ENCODE data around the gene CD200. TPM values are rescaled to one million over a fixed set of nuclear protein-coding genes. Genes with fewer than 3 reads are reported as not detected.

Gene CD200
- total RNA-seq, 1 experiment from 2014 or later, result 46.8 TPM

DNA sequence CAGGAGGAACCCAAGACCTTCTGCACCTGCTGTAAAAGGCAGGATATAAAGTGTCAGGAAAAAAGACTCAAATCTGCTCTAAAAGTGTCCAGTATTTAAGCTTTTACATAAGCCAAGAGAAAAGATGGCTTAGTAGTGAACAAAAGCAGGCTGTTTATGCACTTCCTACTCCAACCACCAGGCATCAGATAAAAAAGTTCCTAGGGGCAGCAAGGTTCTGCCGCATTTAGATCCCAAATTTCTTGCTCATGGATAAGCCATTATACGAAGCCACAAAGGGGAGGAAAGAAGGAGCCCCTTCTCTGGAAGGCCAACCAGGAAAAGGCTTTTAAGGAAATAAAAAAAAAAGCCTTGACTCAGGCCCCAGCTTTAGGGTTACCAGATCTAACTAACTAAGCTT is 28.3 kb upstream of the CD200 start:
- CTCF ChIA-PET, result interaction anchor here (0.7 to 3.8 kb wide), 7 partner anchors 11 to 193 kb away, joined by 3 to 41 read pairs (median 10); partner anchors contain the start of genes CD200 and SLC9C1
- ATAC-seq, result no peak
- Mint-ChIP-seq H3K27ac (no peak overlapping the region), H3K4me1 (peaks cover 21% of the 10 kb centered on the region), H3K27me3 (ENCODE audit: low read depth) (no peaks in the 10 kb centered on the region), H3K36me3 (peaks cover 15% of the 10 kb centered on the region), H3K4me3 (no peak overlapping the region), H3K9me3 (peaks cover 13% of the 10 kb centered on the region)
- no peak for DNase-seq (ENCODE audit: low spot score)
- TF ChIP-seq SOX15 (CRISPR knock-in tag; IDR thresholded peaks at IDR 0.05) (no peak), IRF1 (CRISPR knock-in tag; IDR thresholded peaks at IDR 0.05) (no peak), KAT7 (CRISPR knock-in tag; IDR thresholded peaks at IDR 0.05; ENCODE audit: borderline replicate concordance) (no peak), ZNF423 (CRISPR knock-in tag; IDR thresholded peaks at IDR 0.05) (no peak), ZNF263 (CRISPR knock-in tag; IDR thresholded peaks at IDR 0.05; ENCODE audit: low read depth) (no peak), NR1H2 (CRISPR knock-in tag; IDR thresholded peaks at IDR 0.05) (no peak), CREM (CRISPR knock-in tag; IDR thresholded peaks at IDR 0.05) (no peak), RELA (CRISPR knock-in tag; IDR thresholded peaks at IDR 0.05; ENCODE audit: borderline replicate concordance) (no peak), JUN (CRISPR knock-in tag; IDR thresholded peaks at IDR 0.05) (no peak), FOXP4 (CRISPR knock-in tag; IDR thresholded peaks at IDR 0.05) (no peak), TEAD4 (CRISPR knock-in tag; IDR thresholded peaks at IDR 0.05) (no peak)
- TF ChIP-seq, protein P1, sequence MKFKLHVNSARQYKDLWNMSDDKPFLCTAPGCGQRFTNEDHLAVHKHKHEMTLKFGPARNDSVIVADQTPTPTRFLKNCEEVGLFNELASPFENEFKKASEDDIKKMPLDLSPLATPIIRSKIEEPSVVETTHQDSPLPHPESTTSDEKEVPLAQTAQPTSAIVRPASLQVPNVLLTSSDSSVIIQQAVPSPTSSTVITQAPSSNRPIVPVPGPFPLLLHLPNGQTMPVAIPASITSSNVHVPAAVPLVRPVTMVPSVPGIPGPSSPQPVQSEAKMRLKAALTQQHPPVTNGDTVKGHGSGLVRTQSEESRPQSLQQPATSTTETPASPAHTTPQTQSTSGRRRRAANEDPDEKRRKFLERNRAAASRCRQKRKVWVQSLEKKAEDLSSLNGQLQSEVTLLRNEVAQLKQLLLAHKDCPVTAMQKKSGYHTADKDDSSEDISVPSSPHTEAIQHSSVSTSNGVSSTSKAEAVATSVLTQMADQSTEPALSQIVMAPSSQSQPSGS (CRISPR knock-in tag; IDR thresholded peaks at IDR 0.05; ENCODE audit: borderline replicate concordance, low read depth), result no peak
- TF ChIP-seq, protein P2, sequence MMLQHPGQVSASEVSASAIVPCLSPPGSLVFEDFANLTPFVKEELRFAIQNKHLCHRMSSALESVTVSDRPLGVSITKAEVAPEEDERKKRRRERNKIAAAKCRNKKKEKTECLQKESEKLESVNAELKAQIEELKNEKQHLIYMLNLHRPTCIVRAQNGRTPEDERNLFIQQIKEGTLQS (CRISPR knock-in tag; conservative IDR thresholded peaks at IDR 0.05), result no peak
- TF ChIP-seq, protein P3, sequence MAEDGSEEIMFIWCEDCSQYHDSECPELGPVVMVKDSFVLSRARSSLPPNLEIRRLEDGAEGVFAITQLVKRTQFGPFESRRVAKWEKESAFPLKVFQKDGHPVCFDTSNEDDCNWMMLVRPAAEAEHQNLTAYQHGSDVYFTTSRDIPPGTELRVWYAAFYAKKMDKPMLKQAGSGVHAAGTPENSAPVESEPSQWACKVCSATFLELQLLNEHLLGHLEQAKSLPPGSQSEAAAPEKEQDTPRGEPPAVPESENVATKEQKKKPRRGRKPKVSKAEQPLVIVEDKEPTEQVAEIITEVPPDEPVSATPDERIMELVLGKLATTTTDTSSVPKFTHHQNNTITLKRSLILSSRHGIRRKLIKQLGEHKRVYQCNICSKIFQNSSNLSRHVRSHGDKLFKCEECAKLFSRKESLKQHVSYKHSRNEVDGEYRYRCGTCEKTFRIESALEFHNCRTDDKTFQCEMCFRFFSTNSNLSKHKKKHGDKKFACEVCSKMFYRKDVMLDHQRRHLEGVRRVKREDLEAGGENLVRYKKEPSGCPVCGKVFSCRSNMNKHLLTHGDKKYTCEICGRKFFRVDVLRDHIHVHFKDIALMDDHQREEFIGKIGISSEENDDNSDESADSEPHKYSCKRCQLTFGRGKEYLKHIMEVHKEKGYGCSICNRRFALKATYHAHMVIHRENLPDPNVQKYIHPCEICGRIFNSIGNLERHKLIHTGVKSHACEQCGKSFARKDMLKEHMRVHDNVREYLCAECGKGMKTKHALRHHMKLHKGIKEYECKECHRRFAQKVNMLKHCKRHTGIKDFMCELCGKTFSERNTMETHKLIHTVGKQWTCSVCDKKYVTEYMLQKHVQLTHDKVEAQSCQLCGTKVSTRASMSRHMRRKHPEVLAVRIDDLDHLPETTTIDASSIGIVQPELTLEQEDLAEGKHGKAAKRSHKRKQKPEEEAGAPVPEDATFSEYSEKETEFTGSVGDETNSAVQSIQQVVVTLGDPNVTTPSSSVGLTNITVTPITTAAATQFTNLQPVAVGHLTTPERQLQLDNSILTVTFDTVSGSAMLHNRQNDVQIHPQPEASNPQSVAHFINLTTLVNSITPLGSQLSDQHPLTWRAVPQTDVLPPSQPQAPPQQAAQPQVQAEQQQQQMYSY (CRISPR knock-in tag; IDR thresholded peaks at IDR 0.05), result no peak
- TF ChIP-seq, protein P4, sequence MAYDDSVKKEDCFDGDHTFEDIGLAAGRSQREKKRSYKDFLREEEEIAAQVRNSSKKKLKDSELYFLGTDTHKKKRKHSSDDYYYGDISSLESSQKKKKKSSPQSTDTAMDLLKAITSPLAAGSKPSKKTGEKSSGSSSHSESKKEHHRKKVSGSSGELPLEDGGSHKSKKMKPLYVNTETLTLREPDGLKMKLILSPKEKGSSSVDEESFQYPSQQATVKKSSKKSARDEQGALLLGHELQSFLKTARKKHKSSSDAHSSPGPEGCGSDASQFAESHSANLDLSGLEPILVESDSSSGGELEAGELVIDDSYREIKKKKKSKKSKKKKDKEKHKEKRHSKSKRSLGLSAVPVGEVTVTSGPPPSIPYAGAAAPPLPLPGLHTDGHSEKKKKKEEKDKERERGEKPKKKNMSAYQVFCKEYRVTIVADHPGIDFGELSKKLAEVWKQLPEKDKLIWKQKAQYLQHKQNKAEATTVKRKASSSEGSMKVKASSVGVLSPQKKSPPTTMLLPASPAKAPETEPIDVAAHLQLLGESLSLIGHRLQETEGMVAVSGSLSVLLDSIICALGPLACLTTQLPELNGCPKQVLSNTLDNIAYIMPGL (CRISPR knock-in tag; IDR thresholded peaks at IDR 0.05), result no peak
- TF ChIP-seq, protein P5, sequence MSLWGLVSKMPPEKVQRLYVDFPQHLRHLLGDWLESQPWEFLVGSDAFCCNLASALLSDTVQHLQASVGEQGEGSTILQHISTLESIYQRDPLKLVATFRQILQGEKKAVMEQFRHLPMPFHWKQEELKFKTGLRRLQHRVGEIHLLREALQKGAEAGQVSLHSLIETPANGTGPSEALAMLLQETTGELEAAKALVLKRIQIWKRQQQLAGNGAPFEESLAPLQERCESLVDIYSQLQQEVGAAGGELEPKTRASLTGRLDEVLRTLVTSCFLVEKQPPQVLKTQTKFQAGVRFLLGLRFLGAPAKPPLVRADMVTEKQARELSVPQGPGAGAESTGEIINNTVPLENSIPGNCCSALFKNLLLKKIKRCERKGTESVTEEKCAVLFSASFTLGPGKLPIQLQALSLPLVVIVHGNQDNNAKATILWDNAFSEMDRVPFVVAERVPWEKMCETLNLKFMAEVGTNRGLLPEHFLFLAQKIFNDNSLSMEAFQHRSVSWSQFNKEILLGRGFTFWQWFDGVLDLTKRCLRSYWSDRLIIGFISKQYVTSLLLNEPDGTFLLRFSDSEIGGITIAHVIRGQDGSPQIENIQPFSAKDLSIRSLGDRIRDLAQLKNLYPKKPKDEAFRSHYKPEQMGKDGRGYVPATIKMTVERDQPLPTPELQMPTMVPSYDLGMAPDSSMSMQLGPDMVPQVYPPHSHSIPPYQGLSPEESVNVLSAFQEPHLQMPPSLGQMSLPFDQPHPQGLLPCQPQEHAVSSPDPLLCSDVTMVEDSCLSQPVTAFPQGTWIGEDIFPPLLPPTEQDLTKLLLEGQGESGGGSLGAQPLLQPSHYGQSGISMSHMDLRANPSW (CRISPR knock-in tag; conservative IDR thresholded peaks at IDR 0.05; ENCODE audit: low read depth), result no peak
- POLR2A ChIA-PET, result interaction anchor here (1.2 kb wide), 1 partner anchor 17 kb away, joined by 3 read pairs; no protein-coding TSS in a partner anchor

Data from WTC11 (cell line).